Suppressor macrophage (primary cell): ENCODE measurements around the gene WDPCP.
"Not testable (repeated sequence)": the region's sequence is repeated elsewhere in the genome, so short reads cannot be mapped to it uniquely, and the experiment has no call there.

Experiments used
- DNase-seq, 4 experiments: peaks; one replicate each; pipeline ENCODE4 v3.0.0-alpha.2; 2020 to 2022

The WDPCP gene

DNA sequence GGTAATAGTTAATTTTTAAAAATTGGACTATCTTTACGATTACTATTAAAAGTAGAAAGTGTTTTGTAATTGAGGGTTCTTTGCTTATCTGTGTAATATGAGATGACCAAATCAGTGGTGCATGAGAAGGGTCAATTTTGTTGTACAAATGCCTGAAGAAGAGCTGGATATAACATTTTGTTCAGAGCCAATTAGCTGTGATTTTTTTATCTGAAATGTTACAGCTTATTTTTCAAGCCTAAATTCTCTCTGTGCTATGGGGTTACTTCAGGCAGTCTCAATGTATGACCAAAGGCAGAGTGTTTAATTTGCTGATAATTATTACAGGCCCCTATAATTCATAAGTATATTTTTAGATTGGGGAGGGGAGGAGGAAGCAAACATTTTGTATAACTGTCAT is 495.9 kb downstream of the WDPCP start:
- no peak for DNase-seq

DNA sequence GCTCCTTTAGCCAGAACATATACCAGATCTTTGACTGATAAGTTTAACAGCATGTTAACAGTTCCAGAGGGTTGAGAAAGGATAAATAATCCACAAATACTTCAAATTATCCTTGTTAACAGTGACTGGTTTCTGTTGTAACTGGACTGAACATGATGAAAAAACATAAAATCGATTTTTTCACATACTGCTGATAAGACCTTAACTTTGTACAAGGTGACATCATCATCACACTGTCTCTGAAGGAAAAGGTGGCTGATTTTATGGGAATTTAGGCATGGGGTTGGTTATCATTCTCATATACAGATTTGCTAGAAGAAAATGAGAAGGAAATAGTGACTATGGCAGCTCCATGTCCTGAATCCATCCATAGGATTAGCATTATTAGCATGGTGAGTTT is 501.6 kb downstream of the WDPCP start:
- DNase-seq: no peak

DNA sequence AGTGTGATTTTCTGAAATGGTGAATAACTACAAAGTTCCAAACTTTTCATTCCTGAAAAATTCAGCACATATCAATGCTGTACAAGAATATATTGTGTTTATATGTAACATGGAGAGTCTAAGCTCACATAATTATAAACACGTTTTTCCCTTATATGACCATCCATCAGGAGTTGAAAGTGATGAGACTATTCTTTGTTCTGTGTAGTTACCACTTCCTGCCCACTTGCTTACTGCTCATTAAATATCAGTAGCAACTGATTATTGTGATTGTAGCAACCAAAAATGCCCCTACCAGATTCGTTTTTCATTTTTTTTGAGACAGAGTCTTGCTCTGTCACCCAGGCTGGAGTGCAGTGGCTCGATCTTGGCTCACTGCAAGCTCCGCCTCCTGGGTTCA is 506.9 kb downstream of the WDPCP start:
- no peak for DNase-seq

DNA sequence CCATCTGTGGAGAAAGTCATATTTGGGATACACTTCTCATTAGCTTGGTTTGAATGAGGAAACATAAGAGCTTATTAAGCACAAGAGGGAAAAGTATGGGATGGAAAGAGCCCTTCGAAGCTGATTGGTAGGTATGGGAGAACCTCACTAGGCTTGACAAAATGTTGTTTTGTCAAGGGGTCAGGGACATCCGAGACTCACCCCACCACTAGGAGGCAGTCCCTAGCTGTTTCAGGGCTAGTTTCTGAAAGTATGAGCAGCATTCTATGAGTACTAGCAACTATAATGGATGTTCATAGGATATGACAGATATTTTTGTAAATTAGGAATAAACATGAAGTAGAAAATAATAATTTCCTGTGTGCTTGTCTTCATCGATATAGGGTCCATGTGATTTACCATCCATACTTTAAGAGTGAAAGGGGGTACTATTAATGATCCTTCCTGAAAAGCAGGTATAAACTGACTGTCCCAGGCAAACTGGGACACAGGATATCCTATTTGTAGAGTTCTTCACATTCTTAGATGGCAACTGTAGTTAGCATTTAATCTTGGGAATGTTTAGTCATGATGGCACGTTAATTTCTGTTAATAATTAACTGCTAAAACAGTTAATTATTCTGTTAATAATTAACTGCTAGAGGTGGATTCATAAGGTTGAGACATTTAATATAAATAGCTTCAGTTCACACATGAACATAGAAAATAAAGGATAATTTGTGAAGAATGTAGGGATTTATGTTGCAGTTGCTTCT is 509.2 kb downstream of the WDPCP start:
- peak in 3 of 4 experiments; percentile 31 to 54 (median 34) for DNase-seq

DNA sequence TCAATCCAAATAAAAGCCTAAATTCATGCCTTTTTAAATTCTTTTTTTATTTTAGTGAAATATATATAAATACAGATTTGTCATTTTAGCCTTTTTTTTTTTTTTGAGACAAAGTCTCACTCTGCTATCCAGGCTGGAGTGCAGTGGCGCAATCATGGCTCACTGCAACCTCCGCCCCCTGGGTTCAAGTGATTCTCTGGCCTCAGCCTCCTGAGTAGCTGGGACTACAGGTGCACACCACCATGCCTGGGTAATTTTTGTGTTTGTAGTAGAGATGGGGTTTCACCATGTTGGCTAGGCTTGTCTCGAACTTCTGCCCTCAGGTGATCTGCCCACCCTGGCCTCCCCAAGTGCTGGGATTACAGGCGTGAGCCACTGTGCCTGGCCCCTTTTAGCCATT is 513.9 kb downstream of the WDPCP start:
- not testable (repeated sequence) for DNase-seq

DNA sequence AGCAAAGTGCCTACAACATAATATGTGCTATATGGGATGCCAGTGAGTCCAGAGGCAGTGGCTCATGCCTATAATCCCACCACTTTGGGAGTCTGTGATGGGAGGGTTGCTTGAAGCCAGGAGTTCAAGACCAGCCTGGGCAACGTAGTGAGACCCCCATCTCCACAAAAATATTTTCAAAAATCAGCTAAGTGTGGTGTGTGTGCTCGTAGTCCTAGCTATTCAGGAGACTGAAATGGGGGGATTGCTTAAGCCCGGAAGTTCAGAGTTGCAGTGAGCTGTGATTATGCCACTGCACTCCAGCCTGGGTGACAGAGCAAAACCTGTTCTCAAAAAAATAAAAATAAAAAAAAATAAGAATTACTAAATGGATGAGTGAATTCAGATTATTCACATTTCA is 514.3 kb downstream of the WDPCP start:
- no peak for DNase-seq

DNA sequence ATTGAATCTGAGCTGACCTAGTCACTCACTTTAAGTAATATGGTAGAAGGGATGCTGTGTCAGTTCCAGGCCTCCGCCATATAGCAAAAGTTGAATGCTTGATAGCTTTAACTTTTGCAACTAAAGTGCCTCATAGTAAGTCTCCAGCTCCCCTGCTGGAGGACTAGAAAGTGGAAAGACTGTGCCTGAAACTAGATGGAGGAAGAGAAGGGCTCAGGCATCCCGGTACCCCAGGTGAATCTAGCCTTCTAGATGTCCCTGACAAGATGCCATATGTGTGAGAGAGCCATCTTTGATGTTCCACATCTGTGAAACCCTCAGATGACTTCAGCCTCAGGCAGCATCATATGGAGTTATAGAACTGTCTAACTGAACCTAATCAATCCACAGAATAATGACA is 516.6 kb downstream of the WDPCP start:
- DNase-seq: no peak
